HEK293T (cell line): ENCODE data around the gene TAF4B.

Experiments used
- FOXM1 ChIP-seq: fragments of 450-650 bp; IDR thresholded peaks from 2 replicates; pipeline ENCODE4 v1.6.1; 2017; ENCODE audit warnings: mild to moderate bottlenecking, borderline replicate concordance
- PKNOX1 ChIP-seq: fragments of 450-650 bp; IDR thresholded peaks from 2 replicates; pipeline ENCODE4 v1.6.1; 2016
- SUZ12 ChIP-seq: fragments of 450-650 bp; IDR thresholded peaks from 2 replicates; pipeline ENCODE4 v1.6.1; 2016; ENCODE audit warnings: mild to moderate bottlenecking
- TARDBP ChIP-seq: fragments of 450-650 bp; IDR thresholded peaks from 2 replicates; pipeline ENCODE4 v1.6.1; 2016

GRCh38 chr18:26414901-26415440, 188.7 kb downstream of the TAF4B start:
- TF ChIP-seq SUZ12: no peak
- TF ChIP-seq TARDBP: no peak
- TF ChIP-seq PKNOX1: no peak
- no peak for TF ChIP-seq FOXM1
